Keratinocyte (primary cell): Measurements from ENCODE around the gene FAM9A. TPM values are rescaled to one million over a fixed set of nuclear protein-coding genes. Genes with fewer than 3 reads are reported as not detected.
"Not testable (repeated sequence)": the region's sequence is repeated elsewhere in the genome, so short reads cannot be mapped to it uniquely, and the experiment has no call there.

Experiments used
- DNase-seq: peaks from one replicate; pipeline ENCODE4 v3.0.0-alpha.2; 2011; ENCODE audit warnings: low read depth, missing footprints, low spot score
- FAIRE-seq: peaks from 2 replicates; lab custom pipeline; 2011; peaks lifted over from hg19 to GRCh38; lab: Jason Lieb, UNC
- H2AFZ ChIP-seq: 2 replicates; pipeline ENCODE4 v1.6.0; 2012; ENCODE audit warnings: low read length, control low read depth, inconsistent platforms; ENCODE audit not compliant: control insufficient read depth
- H3K27ac ChIP-seq: 2 replicates; pipeline ENCODE4 v1.5.1; 2011; ENCODE audit warnings: low read length; ENCODE audit not compliant: control insufficient read depth, insufficient read depth
- H3K27me3 ChIP-seq: 3 replicates; pipeline ENCODE4 v1.6.0; 2011; ENCODE audit warnings: low read length; ENCODE audit not compliant: control insufficient read depth, insufficient read depth; ENCODE audit errors: extremely low read depth
- H3K36me3 ChIP-seq, 2 experiments: 2 replicates in 1 of 2; 3 replicates in 1 of 2; pipeline ENCODE4 v1.5.1; 2011; ENCODE audit warnings: low read length in 2 of 2, mild to moderate bottlenecking in 1 of 2; ENCODE audit not compliant: control insufficient read depth in 2 of 2, insufficient read depth in 2 of 2; ENCODE audit errors: extremely low read depth in 1 of 2
- H3K4me1 ChIP-seq: 3 replicates; pipeline ENCODE4 v1.5.1; 2011; ENCODE audit warnings: low read length; ENCODE audit not compliant: control insufficient read depth, insufficient read depth; ENCODE audit errors: extremely low read depth
- H3K4me2 ChIP-seq: 3 replicates; pipeline ENCODE4 v1.6.0; 2011; ENCODE audit warnings: low read depth, low read length; ENCODE audit not compliant: control insufficient read depth, insufficient read depth; ENCODE audit errors: extremely low read depth
- H3K4me3 ChIP-seq, 3 experiments: fragments of 200-600 bp in 1 of 3; sonication (generic) in 1 of 3; 2 replicates in 2 of 3; 3 replicates in 1 of 3; pipeline ENCODE4 v1.5.1; 2011 to 2016; ENCODE audit warnings: low read length in 3 of 3, mild to moderate bottlenecking in 3 of 3, control low read depth in 2 of 3, inconsistent platforms in 1 of 3, low read depth in 1 of 3, mixed read lengths in 1 of 3, mixed run types in 1 of 3, moderate library complexity in 1 of 3; ENCODE audit not compliant: control insufficient read depth in 2 of 3, insufficient read depth in 2 of 3; ENCODE audit errors: extremely low read depth in 1 of 3
- H3K79me2 ChIP-seq: 2 replicates; pipeline ENCODE4 v1.6.0; 2012; ENCODE audit warnings: low read length; ENCODE audit not compliant: control insufficient read depth, insufficient read depth
- H3K9ac ChIP-seq: 3 replicates; pipeline ENCODE4 v1.6.0; 2011; ENCODE audit warnings: low read length; ENCODE audit not compliant: control insufficient read depth, insufficient read depth; ENCODE audit errors: extremely low read depth
- H3K9me1 ChIP-seq: 3 replicates; pipeline ENCODE4 v1.6.0; 2011; ENCODE audit warnings: low read length; ENCODE audit not compliant: control insufficient read depth, insufficient read depth; ENCODE audit errors: extremely low read depth
- H3K9me3 ChIP-seq: 2 replicates; pipeline ENCODE4 v1.5.1; 2012; ENCODE audit warnings: low read depth, low read length; ENCODE audit not compliant: control insufficient read depth
- H4K20me1 ChIP-seq: 3 replicates; pipeline ENCODE4 v1.6.0; 2011; ENCODE audit warnings: low read length; ENCODE audit not compliant: control insufficient read depth, insufficient read depth; ENCODE audit errors: extremely low read depth
- CTCF ChIP-seq, 3 experiments: IDR thresholded peaks in 1 of 3; conservative IDR thresholded peaks in 1 of 3; optimal IDR thresholded peaks in 1 of 3; 2 replicates in 2 of 3; 3 replicates in 1 of 3; pipeline versions ENCODE3 to v1.5.1; 2011; ENCODE audit warnings: low read length in 3 of 3, mild to moderate bottlenecking in 3 of 3, moderate library complexity in 2 of 3, control low read depth in 1 of 3, inconsistent platforms in 1 of 3; ENCODE audit not compliant: insufficient read depth in 2 of 3; ENCODE audit errors: extremely low read depth in 1 of 3
- EZH2 ChIP-seq: IDR thresholded peaks from one replicate; pipeline ENCODE4 v1.6.1; 2012; ENCODE audit warnings: inconsistent platforms, mild to moderate bottlenecking, low read length, moderate library complexity
- dilution Hi-C: fragments of 300-500 bp; cut with MboI; formaldehyde crosslinking; loops from one replicate; pipeline ENCODE4 v1.7.0; 2020; ENCODE audit warnings: low sequenced_read_pairs; ENCODE audit not compliant: extremely low pct_ligation_motif_present
- polyA plus RNA-seq, 5 experiments: library from polyadenylated mRNA; depleted of rRNA in 3 of 5; stranded (reverse) in 3 of 5; stranded (forward) in 1 of 5; unstranded in 1 of 5; fragments of >200 nt; gene quantifications; 1 replicate in 1 of 5; 2 replicates in 3 of 5; 3 replicates in 1 of 5; pipeline versions ENCODE4 v1.2.1 to v1.2.3, GENCODE V29; 2011 to 2012; ENCODE audit warnings: missing spikeins in 2 of 5, low read depth in 1 of 5, low replicate concordance in 1 of 5

FAM9A gene
- polyA plus RNA-seq, 1 donor (not counting 4 experiments of a cell fraction or from before 2014, with no cell fraction given): not detected

- H3K9me1 ChIP-seq: no peaks in the 10 kb centered on the region
- H3K9ac ChIP-seq: no peak overlapping the region
- no peaks in the 10 kb centered on the region for H3K79me2 ChIP-seq
- H3K9me3 ChIP-seq: no peaks in the 10 kb centered on the region
- no peak for DNase-seq
- TF ChIP-seq EZH2: no peak
- peak; percentile 29 to 45 (median 42) for TF ChIP-seq CTCF (optimal IDR thresholded peaks at IDR 0.05 in 1 of 3, IDR thresholded peaks at IDR 0.05 in 1 of 3, conservative IDR thresholded peaks at IDR 0.05 in 1 of 3; ENCODE audit: extremely low read depth in 1 of 3, insufficient read depth in 2 of 3, low read length in 3 of 3)
- H3K27me3 ChIP-seq: no peaks in the 10 kb centered on the region
- H3K4me1 ChIP-seq: no peaks in the 10 kb centered on the region
- no peaks in the 10 kb centered on the region for H4K20me1 ChIP-seq
- dilution Hi-C loops: no loop called here
- H3K4me2 ChIP-seq: no peak overlapping the region
- FAIRE-seq: no peak
- H3K36me3 ChIP-seq: no peaks in the 10 kb centered on the region
- H3K27ac ChIP-seq: no peak overlapping the region
- no peak overlapping the region for H2AFZ ChIP-seq
- H3K4me3 ChIP-seq: no peak overlapping the region
Measured at GRCh38 chrX:8783097-8783713, 18.0 kb downstream of the FAM9A start.

GRCh38 chrX:8782595-8782994, 18.6 kb downstream of the FAM9A start:
- Histone ChIP-seq H3K9ac (no peak overlapping the region), H3K36me3 (no peaks in the 10 kb centered on the region), H4K20me1 (no peaks in the 10 kb centered on the region), H2AFZ (no peak overlapping the region), H3K4me1 (no peaks in the 10 kb centered on the region), H3K4me3 (no peak overlapping the region), H3K9me1 (no peaks in the 10 kb centered on the region), H3K79me2 (no peaks in the 10 kb centered on the region), H3K27me3 (no peaks in the 10 kb centered on the region), H3K4me2 (no peak overlapping the region), H3K9me3 (no peaks in the 10 kb centered on the region), H3K27ac (no peak overlapping the region)
- dilution Hi-C loops: no loop called here
- DNase-seq (no peak), FAIRE-seq (no peak)
- TF ChIP-seq EZH2 (no peak), CTCF (optimal IDR thresholded peaks at IDR 0.05 in 1 of 3, IDR thresholded peaks at IDR 0.05 in 1 of 3, conservative IDR thresholded peaks at IDR 0.05 in 1 of 3; ENCODE audit: extremely low read depth in 1 of 3, insufficient read depth in 2 of 3, low read length in 3 of 3) (no peak)

- H3K9me3 ChIP-seq, H3K79me2 ChIP-seq, H3K4me2 ChIP-seq, H3K4me3 ChIP-seq, FAIRE-seq, DNase-seq, H3K27me3 ChIP-seq, H2AFZ ChIP-seq, H3K9ac ChIP-seq, H4K20me1 ChIP-seq, H3K4me1 ChIP-seq, H3K27ac ChIP-seq, dilution Hi-C loops, H3K9me1 ChIP-seq, H3K36me3 ChIP-seq: not testable (repeated sequence)
Measured at GRCh38 chrX:8781921-8782320, 19.3 kb downstream of the FAM9A start.
